ENCODE results near the gene EPHA4.

GRCh38 chr2:221590861-221591365, 18.8 kb upstream of the EPHA4 start:
- TF ChIP-seq POLR2A (IDR thresholded peaks at IDR 0.05) (no peak), CTCF (IDR thresholded peaks at IDR 0.05) (no peak), POLR2AphosphoS5 (IDR thresholded peaks at IDR 0.05) (no peak)

Data from prostate gland (tissue), 2 donors.